22Rv1 (cell line): ENCODE data around the gene ZC3HAV1L.

Experiments used
- ZFX ChIP-seq: fragments of 450-650 bp; IDR thresholded peaks from 2 replicates; pipeline ENCODE4 v1.6.1; 2017; ENCODE audit warnings: antibody characterized with exemption, borderline replicate concordance
- TF ChIP-seq, protein P1 (sequence below): fragments of 450-650 bp; IDR thresholded peaks from 2 replicates; pipeline ENCODE4 v1.5.1; 2017; ENCODE audit warnings: mild to moderate bottlenecking

DNA sequence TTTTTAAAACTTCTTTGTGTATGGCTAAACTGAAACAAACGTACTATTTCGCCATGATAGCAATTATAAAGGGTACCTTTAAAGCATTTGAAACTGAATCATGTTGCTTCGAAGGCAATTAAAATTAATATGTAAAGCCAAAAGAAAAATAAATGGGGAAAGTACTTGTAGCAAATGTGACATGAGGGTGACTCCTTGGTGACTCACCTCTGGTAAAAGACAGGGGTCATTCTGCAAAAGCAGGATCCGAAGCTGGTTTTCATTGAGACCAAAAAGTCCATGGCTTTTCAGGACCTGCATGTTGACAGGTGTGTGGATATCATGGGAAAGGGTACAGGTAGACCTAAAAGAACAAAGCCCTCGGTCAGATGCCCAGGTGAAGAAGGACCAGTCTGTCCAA, 1.5 kb downstream of the ZC3HAV1L start:
- TF ChIP-seq, protein P1, sequence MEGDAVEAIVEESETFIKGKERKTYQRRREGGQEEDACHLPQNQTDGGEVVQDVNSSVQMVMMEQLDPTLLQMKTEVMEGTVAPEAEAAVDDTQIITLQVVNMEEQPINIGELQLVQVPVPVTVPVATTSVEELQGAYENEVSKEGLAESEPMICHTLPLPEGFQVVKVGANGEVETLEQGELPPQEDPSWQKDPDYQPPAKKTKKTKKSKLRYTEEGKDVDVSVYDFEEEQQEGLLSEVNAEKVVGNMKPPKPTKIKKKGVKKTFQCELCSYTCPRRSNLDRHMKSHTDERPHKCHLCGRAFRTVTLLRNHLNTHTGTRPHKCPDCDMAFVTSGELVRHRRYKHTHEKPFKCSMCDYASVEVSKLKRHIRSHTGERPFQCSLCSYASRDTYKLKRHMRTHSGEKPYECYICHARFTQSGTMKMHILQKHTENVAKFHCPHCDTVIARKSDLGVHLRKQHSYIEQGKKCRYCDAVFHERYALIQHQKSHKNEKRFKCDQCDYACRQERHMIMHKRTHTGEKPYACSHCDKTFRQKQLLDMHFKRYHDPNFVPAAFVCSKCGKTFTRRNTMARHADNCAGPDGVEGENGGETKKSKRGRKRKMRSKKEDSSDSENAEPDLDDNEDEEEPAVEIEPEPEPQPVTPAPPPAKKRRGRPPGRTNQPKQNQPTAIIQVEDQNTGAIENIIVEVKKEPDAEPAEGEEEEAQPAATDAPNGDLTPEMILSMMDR = no peak
- TF ChIP-seq ZFX = no peak
